SK-N-MC (cell line): Measurements from ENCODE around the gene TMEM41B.

Experiments used
- FOXP2 ChIP-seq: optimal IDR thresholded peaks from 2 replicates; pipeline ENCODE3; 2011; ENCODE audit warnings: mild to moderate bottlenecking, moderate library complexity; ENCODE audit not compliant: insufficient read depth; ENCODE audit errors: extremely low read length, control extremely low read depth
- POLR2AphosphoS5 ChIP-seq: IDR thresholded peaks from 2 replicates; pipeline ENCODE4 v1.6.1; 2012; ENCODE audit warnings: mild to moderate bottlenecking, low read depth, low read length, borderline replicate concordance

GRCh38 chr11:9293646-9294045 is 20.7 kb downstream of the TMEM41B start:
- TF ChIP-seq FOXP2 (no peak), POLR2AphosphoS5 (no peak)
